Endothelial cell of umbilical vein (primary cell): ENCODE results near the gene GADD45G. TPM values are rescaled to one million over a fixed set of nuclear protein-coding genes. Genes with fewer than 3 reads are reported as not detected.

Experiments used
- BruUV-seq: library from RNA; stranded (reverse); fragments of 400-500 nt; replicated peaks from 2 replicates; lab custom pipeline; 2021; lab: Mats Ljungman, UMichigan
- CTCF ChIA-PET: fragments of 300-600, 350-600 bp; sonication (Branson Sonifier 250); formaldehyde crosslinking; loops from one replicate; lab custom pipeline; 2021; ENCODE audit warnings: antibody characterized with exemption, inconsistent platforms; lab: Charles Lee
- POLR2A ChIA-PET: fragments of 300-600, 350-600 bp; sonication (Branson Sonifier 250); formaldehyde crosslinking; loops from one replicate; lab custom pipeline; 2021; ENCODE audit warnings: antibody characterized with exemption, inconsistent platforms; lab: Charles Lee
- DNase-seq: peaks from one replicate; pipeline ENCODE4 v3.0.0-alpha.2; 2011; ENCODE audit warnings: low read depth, low spot score
- FAIRE-seq: peaks from 2 replicates; lab custom pipeline; 2011; peaks lifted over from hg19 to GRCh38; lab: Jason Lieb, UNC
- H2AFZ ChIP-seq: 2 replicates; pipeline ENCODE4 v1.6.0; 2012; ENCODE audit warnings: low read depth, low read length, control low read depth, inconsistent platforms
- H3K27ac ChIP-seq: 2 replicates; pipeline ENCODE4 v1.5.1; 2011; ENCODE audit warnings: low read depth, mild to moderate bottlenecking, control low read depth, low read length, moderate library complexity; ENCODE audit not compliant: insufficient read depth
- H3K27me3 ChIP-seq, 2 experiments: 2 replicates each; pipeline versions ENCODE4 v1.6.0 to v1.6.1; 2011; ENCODE audit warnings: low read length in 2 of 2, mixed read lengths in 1 of 2; ENCODE audit not compliant: control insufficient read depth in 2 of 2, insufficient read depth in 2 of 2
- H3K36me3 ChIP-seq, 2 experiments: 2 replicates in 1 of 2; 3 replicates in 1 of 2; pipeline ENCODE4 v1.5.1; 2011; ENCODE audit warnings: low read length in 2 of 2, mild to moderate bottlenecking in 1 of 2, moderate library complexity in 1 of 2; ENCODE audit not compliant: control insufficient read depth in 2 of 2, insufficient read depth in 2 of 2; ENCODE audit errors: extremely low read depth in 1 of 2
- H3K4me1 ChIP-seq: 3 replicates; pipeline ENCODE4 v1.5.1; 2011; ENCODE audit warnings: mild to moderate bottlenecking, low read length; ENCODE audit not compliant: control insufficient read depth, insufficient read depth; ENCODE audit errors: extremely low read depth
- H3K4me2 ChIP-seq: 2 replicates; pipeline ENCODE4 v1.6.1; 2011; ENCODE audit warnings: low read length, control low read depth, mixed read lengths; ENCODE audit not compliant: insufficient read depth
- H3K4me3 ChIP-seq, 3 experiments: fragments of 200-600 bp in 1 of 3; sonication (generic), shearing (Covaris generic) in 1 of 3; replicated peaks in 1 of 3; 2 replicates each; pipeline ENCODE4 v1.5.1; 2011 to 2016; ENCODE audit warnings: control low read depth in 3 of 3, low read length in 3 of 3, mild to moderate bottlenecking in 2 of 3, inconsistent platforms in 1 of 3, low read depth in 1 of 3, moderate library complexity in 1 of 3; ENCODE audit not compliant: insufficient read depth in 1 of 3
- H3K79me2 ChIP-seq: 2 replicates; pipeline ENCODE4 v1.6.0; 2012; ENCODE audit warnings: low read length, inconsistent platforms; ENCODE audit not compliant: control insufficient read depth, insufficient read depth
- H3K9ac ChIP-seq: replicated peaks from 2 replicates; pipeline ENCODE3; 2011; ENCODE audit warnings: low read length, control low read depth; ENCODE audit not compliant: insufficient read depth; ENCODE audit errors: extremely low read depth
- H3K9me1 ChIP-seq: replicated peaks from 3 replicates; pipeline ENCODE4 v1.6.0; 2011; ENCODE audit warnings: mild to moderate bottlenecking, low read length; ENCODE audit not compliant: control insufficient read depth, insufficient read depth; ENCODE audit errors: extremely low read depth
- H3K9me3 ChIP-seq: replicated peaks from 2 replicates; pipeline ENCODE4 v1.5.1; 2012; ENCODE audit warnings: low read length, inconsistent platforms; ENCODE audit not compliant: control insufficient read depth, insufficient read depth
- H4K20me1 ChIP-seq: replicated peaks from 2 replicates; pipeline ENCODE3; 2011; ENCODE audit warnings: mild to moderate bottlenecking, low read length; ENCODE audit not compliant: control insufficient read depth, insufficient read depth; ENCODE audit errors: extremely low read depth
- CTCF ChIP-seq, 2 donors: IDR thresholded peaks; 1 replicate in 1 of 2; 2 replicates in 1 of 2; pipeline ENCODE4 v1.5.1; 2011; ENCODE audit warnings: low read length in 2 of 2, mild to moderate bottlenecking in 2 of 2, moderate library complexity in 2 of 2, control low read depth in 1 of 2, inconsistent platforms in 1 of 2, low read depth in 1 of 2; ENCODE audit not compliant: insufficient read depth in 1 of 2; ENCODE audit errors: extremely low read depth in 1 of 2
- EZH2 ChIP-seq: IDR thresholded peaks from 2 replicates; pipeline ENCODE4 v1.6.1; 2012; ENCODE audit warnings: borderline replicate concordance, low read depth, mild to moderate bottlenecking, moderate library complexity, low read length, inconsistent platforms; ENCODE audit not compliant: severe bottlenecking
- FOS ChIP-seq: IDR thresholded peaks from 2 replicates; pipeline ENCODE4 v1.6.1; 2011; ENCODE audit warnings: mild to moderate bottlenecking, low read length, moderate library complexity, borderline replicate concordance; ENCODE audit not compliant: insufficient read depth
- GATA2 ChIP-seq: IDR thresholded peaks from 2 replicates; pipeline ENCODE4 v1.7.0; 2011; ENCODE audit warnings: low read depth, mild to moderate bottlenecking, moderate library complexity, mixed read lengths, low read length; ENCODE audit not compliant: insufficient read length, insufficient read depth
- JUN ChIP-seq: IDR thresholded peaks from 2 replicates; pipeline ENCODE4 v1.6.1; 2011; ENCODE audit warnings: borderline replicate concordance, low read depth; ENCODE audit not compliant: insufficient read length, insufficient read depth
- MAX ChIP-seq: IDR thresholded peaks from 2 replicates; pipeline ENCODE4 v1.6.1; 2011; ENCODE audit not compliant: insufficient read depth, insufficient read length
- MYC ChIP-seq: IDR thresholded peaks from one replicate; pipeline ENCODE4 v1.6.1; 2011; ENCODE audit warnings: mild to moderate bottlenecking, low read depth, low read length
- POLR2A ChIP-seq: IDR thresholded peaks from 2 replicates; pipeline ENCODE4 v1.6.1; 2012; ENCODE audit warnings: low read depth, mild to moderate bottlenecking, control low read depth, low read length
- POLR2AphosphoS5 ChIP-seq: IDR thresholded peaks from 2 replicates; pipeline ENCODE4 v1.6.1; 2012; ENCODE audit warnings: low read depth, mild to moderate bottlenecking, control low read depth, low read length, moderate library complexity; ENCODE audit not compliant: insufficient read depth
- dilution Hi-C: fragments of 300-500 bp; cut with MboI; formaldehyde crosslinking; loops from one replicate; pipeline ENCODE4 v1.15.0; 2019; ENCODE audit warnings: low sequenced_read_pairs; ENCODE audit not compliant: extremely low pct_ligation_motif_present
- intact Hi-C: fragments of 100-400 bp; cut with micrococcal nuclease; formaldehyde crosslinking; loops from one replicate; pipeline ENCODE4 v1.10.0; 2022
- polyA plus RNA-seq, 4 experiments: library from polyadenylated mRNA; depleted of rRNA in 3 of 4; stranded (reverse) in 3 of 4; unstranded in 1 of 4; fragments of >200 nt; gene quantifications; 2 replicates each; pipeline versions ENCODE4 v1.2.1 to v1.2.3, GENCODE V29; 2011 to 2012; ENCODE audit warnings: missing spikeins in 1 of 4
- total RNA-seq: library from RNA; stranded (reverse); gene quantifications from 2 replicates; pipeline ENCODE4 v1.2.3, GENCODE V29; 2021

Gene GADD45G
- total and polyA plus RNA-seq, 2 donors (not counting 3 experiments of a cell fraction or from before 2014, with no cell fraction given): 0.44 to 0.64 TPM

- Histone ChIP-seq H3K9me3 (no peaks in the 10 kb centered on the region), H2AFZ (no peak overlapping the region), H3K9ac (no peak overlapping the region), H3K27me3 (peaks cover 0 to 2% of the 10 kb centered on the region in 2 experiments), H3K36me3 (no peaks in the 10 kb centered on the region), H3K4me3 (no peak overlapping the region), H3K4me1 (no peaks in the 10 kb centered on the region), H4K20me1 (no peaks in the 10 kb centered on the region), H3K9me1 (no peaks in the 10 kb centered on the region), H3K79me2 (no peaks in the 10 kb centered on the region), H3K4me2 (no peak overlapping the region), H3K27ac (no peak overlapping the region)
- ChIA-PET POLR2A (no interaction called here), CTCF (no interaction called here)
- no TSS peak for BruUV-seq
- intact Hi-C loops (no loop called here), dilution Hi-C loops (no loop called here)
- FAIRE-seq (no peak), DNase-seq (no peak)
- no peak for TF ChIP-seq CTCF (IDR thresholded peaks at IDR 0.05; ENCODE audit: extremely low read depth in 1 of 2, insufficient read depth in 1 of 2, low read depth in 1 of 2, low read length in 2 of 2)
- TF ChIP-seq JUN: no peak
- TF ChIP-seq MYC: no peak
- TF ChIP-seq EZH2: no peak
- TF ChIP-seq POLR2AphosphoS5: no peak
- no peak for TF ChIP-seq POLR2A
- TF ChIP-seq FOS: no peak
- no peak for TF ChIP-seq GATA2
- no peak for TF ChIP-seq MAX
Observed at GRCh38 chr9:89646189-89646939, 41.6 kb downstream of the GADD45G start.
